CD4-positive, alpha-beta T cell (primary cell): ENCODE results near the gene PTPRN2. TPM values are rescaled to one million over a fixed set of nuclear protein-coding genes. Genes with fewer than 3 reads are reported as not detected.

Experiments used
- ATAC-seq: fragments of 200-7000 bp; cut with Tn5 transposase; one replicate; pipeline ENCODE4 v1.10.0; 2022; ENCODE audit warnings: mild to moderate bottlenecking; ENCODE audit not compliant: poor library complexity
- CTCF ChIA-PET: fragments of 350-600 bp; sonication (Branson Sonifier 250); formaldehyde crosslinking; loops from one replicate; lab custom pipeline; 2021; ENCODE audit warnings: antibody characterized with exemption, inconsistent platforms; lab: Charles Lee
- POLR2A ChIA-PET: fragments of 350-600 bp; sonication (Branson Sonifier 250); formaldehyde crosslinking; loops from one replicate; lab custom pipeline; 2021; ENCODE audit warnings: antibody characterized with exemption, inconsistent platforms; lab: Charles Lee
- DNase-seq, 14 experiments: peaks; one replicate each; pipeline ENCODE4 v3.0.0-alpha.2; 2013 to 2020; ENCODE audit warnings: mixed read lengths in 2 of 14
- H3K27ac ChIP-seq, 2 donors: one replicate each; pipeline versions ENCODE4 v1.5.1 to v1.7.0; 2013; ENCODE audit warnings: low read length in 2 of 2, low read depth in 1 of 2, mild to moderate bottlenecking in 1 of 2
- H3K27me3 ChIP-seq, 2 experiments: 1 replicate in 1 of 2; 2 replicates in 1 of 2; pipeline versions ENCODE4 v1.6.1 to v1.7.0; 2013; ENCODE audit warnings: low read length in 2 of 2, control low read depth in 1 of 2, mild to moderate bottlenecking in 1 of 2, moderate library complexity in 1 of 2; ENCODE audit not compliant: insufficient read depth in 2 of 2, control insufficient read depth in 1 of 2
- H3K36me3 ChIP-seq: one replicate; pipeline ENCODE4 v1.6.1; 2013; ENCODE audit warnings: low read length, control low read depth; ENCODE audit not compliant: insufficient read depth
- H3K4me1 ChIP-seq: one replicate; pipeline ENCODE4 v1.6.1; 2013; ENCODE audit warnings: low read length, control low read depth; ENCODE audit not compliant: insufficient read depth
- H3K4me3 ChIP-seq: one replicate; pipeline ENCODE4 v1.5.1; 2013; ENCODE audit warnings: mild to moderate bottlenecking, low read length, moderate library complexity
- H3K9me3 ChIP-seq, 2 experiments: 1 replicate in 1 of 2; 2 replicates in 1 of 2; pipeline versions ENCODE4 v1.6.1 to v1.7.0; 2013; ENCODE audit warnings: low read length in 2 of 2, mild to moderate bottlenecking in 2 of 2, control low read depth in 1 of 2, moderate library complexity in 1 of 2; ENCODE audit not compliant: control insufficient read depth in 1 of 2, insufficient read depth in 1 of 2
- H3K27ac Mint-ChIP-seq: one replicate; pipeline ENCODE4 v1.8.0; 2020; ENCODE audit warnings: mixed read lengths
- H3K27me3 Mint-ChIP-seq: one replicate; pipeline ENCODE4 v1.8.0; 2021; ENCODE audit warnings: mixed read lengths
- H3K36me3 Mint-ChIP-seq: one replicate; pipeline ENCODE4 v1.8.0; 2021; ENCODE audit warnings: low read depth, mixed read lengths
- H3K4me1 Mint-ChIP-seq: one replicate; pipeline ENCODE4 v1.8.0; 2021; ENCODE audit warnings: low read depth, mixed read lengths
- H3K4me3 Mint-ChIP-seq: one replicate; pipeline ENCODE4 v1.8.0; 2020; ENCODE audit warnings: mild to moderate bottlenecking, mixed read lengths
- H3K9me3 Mint-ChIP-seq: one replicate; pipeline ENCODE4 v1.8.0; 2020; ENCODE audit warnings: mixed read lengths
- intact Hi-C, 2 experiments: fragments of 100-400 bp; cut with DNase I in 1 of 2; cut with micrococcal nuclease in 1 of 2; formaldehyde crosslinking; loops; one replicate each; pipeline versions ENCODE4 v1.15.1 to v1.9.0; 2023 to 2025; cut with DNase I, micrococcal nuclease
- total RNA-seq, 174 experiments: library from RNA in 2 of 174; stranded (reverse) in 2 of 174; gene quantifications; one replicate each; pipeline ENCODE4 v1.2.3 and lab custom pipeline; 2021 to 2026
- TF ChIP-seq, protein P1 (sequence below): fragments of 200-600 bp; IDR thresholded peaks from one replicate; pipeline ENCODE4 v1.8.0; 2022; ENCODE audit warnings: antibody characterized with exemption, mild to moderate bottlenecking

The PTPRN2 gene
- total RNA-seq, 2 experiments from 2014 or later: 0.34 to 0.44 TPM

DNA sequence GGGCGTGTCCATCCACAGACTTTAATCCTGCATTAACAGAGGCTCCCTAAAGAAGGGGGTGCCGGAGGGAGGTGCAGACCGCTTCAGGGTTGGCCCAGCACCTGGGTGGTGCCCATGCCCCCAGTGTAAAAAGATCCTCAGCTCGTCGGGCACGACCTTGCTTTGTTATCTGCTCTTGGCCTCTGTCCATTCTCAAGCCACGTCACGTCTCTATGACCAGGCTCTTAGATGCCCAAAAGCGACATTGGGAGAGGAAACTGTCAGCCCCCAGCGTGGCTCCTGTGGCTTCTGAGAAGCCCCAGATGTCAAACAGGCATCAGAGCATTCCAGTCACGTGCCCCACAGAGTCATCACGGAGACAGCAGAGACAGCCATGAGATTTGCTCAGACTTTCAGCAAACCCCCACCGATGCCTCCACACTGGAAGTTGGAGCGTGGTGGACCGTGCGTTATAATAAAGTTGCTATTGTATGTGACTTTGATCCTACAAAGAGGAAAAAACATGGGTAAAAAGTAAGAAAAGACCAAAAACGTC, 55.5 kb downstream of the PTPRN2 start:
- no peak for DNase-seq
- H3K27ac ChIP-seq: no peak overlapping the region
- no peaks in the 10 kb centered on the region for H3K4me1 ChIP-seq
- POLR2A ChIA-PET: no interaction called here
- H3K27me3 ChIP-seq: no peaks in the 10 kb centered on the region
- no peak overlapping the region for H3K4me3 ChIP-seq
- H3K4me1 Mint-ChIP-seq: no peaks in the 10 kb centered on the region
- no peak overlapping the region for H3K4me3 Mint-ChIP-seq
- H3K36me3 Mint-ChIP-seq: no peaks in the 10 kb centered on the region
- no peak for ATAC-seq
- peaks cover 3% of the 10 kb centered on the region for H3K9me3 Mint-ChIP-seq
- H3K36me3 ChIP-seq: no peaks in the 10 kb centered on the region
- TF ChIP-seq, protein P1, sequence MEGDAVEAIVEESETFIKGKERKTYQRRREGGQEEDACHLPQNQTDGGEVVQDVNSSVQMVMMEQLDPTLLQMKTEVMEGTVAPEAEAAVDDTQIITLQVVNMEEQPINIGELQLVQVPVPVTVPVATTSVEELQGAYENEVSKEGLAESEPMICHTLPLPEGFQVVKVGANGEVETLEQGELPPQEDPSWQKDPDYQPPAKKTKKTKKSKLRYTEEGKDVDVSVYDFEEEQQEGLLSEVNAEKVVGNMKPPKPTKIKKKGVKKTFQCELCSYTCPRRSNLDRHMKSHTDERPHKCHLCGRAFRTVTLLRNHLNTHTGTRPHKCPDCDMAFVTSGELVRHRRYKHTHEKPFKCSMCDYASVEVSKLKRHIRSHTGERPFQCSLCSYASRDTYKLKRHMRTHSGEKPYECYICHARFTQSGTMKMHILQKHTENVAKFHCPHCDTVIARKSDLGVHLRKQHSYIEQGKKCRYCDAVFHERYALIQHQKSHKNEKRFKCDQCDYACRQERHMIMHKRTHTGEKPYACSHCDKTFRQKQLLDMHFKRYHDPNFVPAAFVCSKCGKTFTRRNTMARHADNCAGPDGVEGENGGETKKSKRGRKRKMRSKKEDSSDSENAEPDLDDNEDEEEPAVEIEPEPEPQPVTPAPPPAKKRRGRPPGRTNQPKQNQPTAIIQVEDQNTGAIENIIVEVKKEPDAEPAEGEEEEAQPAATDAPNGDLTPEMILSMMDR: no peak
- intact Hi-C loops: no loop called here
- CTCF ChIA-PET: no interaction called here
- H3K27me3 Mint-ChIP-seq: peaks cover 11% of the 10 kb centered on the region
- peaks cover 0 to 27% of the 10 kb centered on the region in 2 experiments for H3K9me3 ChIP-seq
- no peak overlapping the region for H3K27ac Mint-ChIP-seq

DNA sequence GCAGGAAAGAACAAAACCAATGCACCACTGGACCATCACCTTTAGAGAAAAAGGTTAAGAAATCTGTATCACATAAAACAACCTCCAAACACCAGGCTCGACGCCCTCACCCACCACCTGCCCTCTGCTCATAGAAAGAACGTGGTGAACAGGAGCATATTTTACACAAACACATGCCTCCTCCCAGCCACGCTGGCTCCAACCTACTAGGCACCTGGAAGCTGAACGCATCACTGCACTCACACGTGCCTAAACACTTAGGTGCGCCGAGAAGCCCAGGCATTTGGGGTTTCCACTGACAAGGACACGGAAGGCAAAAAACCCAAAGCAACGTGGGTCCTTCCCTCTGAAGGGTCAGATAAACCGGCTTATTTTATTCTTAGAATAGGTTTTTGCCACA, 56.0 kb downstream of the PTPRN2 start:
- POLR2A ChIA-PET: no interaction called here
- H3K4me3 ChIP-seq: no peak overlapping the region
- H3K36me3 Mint-ChIP-seq: no peaks in the 10 kb centered on the region
- H3K27ac ChIP-seq: no peak overlapping the region
- H3K27me3 Mint-ChIP-seq: peaks cover 11% of the 10 kb centered on the region
- CTCF ChIA-PET: no interaction called here
- intact Hi-C loops: no loop called here
- TF ChIP-seq, protein P1: no peak
- no peaks in the 10 kb centered on the region for H3K36me3 ChIP-seq
- no peak for DNase-seq
- no peaks in the 10 kb centered on the region for H3K4me1 ChIP-seq
- H3K4me3 Mint-ChIP-seq: no peak overlapping the region
- H3K9me3 Mint-ChIP-seq: peaks cover 3% of the 10 kb centered on the region
- H3K4me1 Mint-ChIP-seq: no peaks in the 10 kb centered on the region
- peaks cover 0 to 30% of the 10 kb centered on the region in 2 experiments for H3K9me3 ChIP-seq
- no peaks in the 10 kb centered on the region for H3K27me3 ChIP-seq
- H3K27ac Mint-ChIP-seq: no peak overlapping the region
- no peak for ATAC-seq

DNA sequence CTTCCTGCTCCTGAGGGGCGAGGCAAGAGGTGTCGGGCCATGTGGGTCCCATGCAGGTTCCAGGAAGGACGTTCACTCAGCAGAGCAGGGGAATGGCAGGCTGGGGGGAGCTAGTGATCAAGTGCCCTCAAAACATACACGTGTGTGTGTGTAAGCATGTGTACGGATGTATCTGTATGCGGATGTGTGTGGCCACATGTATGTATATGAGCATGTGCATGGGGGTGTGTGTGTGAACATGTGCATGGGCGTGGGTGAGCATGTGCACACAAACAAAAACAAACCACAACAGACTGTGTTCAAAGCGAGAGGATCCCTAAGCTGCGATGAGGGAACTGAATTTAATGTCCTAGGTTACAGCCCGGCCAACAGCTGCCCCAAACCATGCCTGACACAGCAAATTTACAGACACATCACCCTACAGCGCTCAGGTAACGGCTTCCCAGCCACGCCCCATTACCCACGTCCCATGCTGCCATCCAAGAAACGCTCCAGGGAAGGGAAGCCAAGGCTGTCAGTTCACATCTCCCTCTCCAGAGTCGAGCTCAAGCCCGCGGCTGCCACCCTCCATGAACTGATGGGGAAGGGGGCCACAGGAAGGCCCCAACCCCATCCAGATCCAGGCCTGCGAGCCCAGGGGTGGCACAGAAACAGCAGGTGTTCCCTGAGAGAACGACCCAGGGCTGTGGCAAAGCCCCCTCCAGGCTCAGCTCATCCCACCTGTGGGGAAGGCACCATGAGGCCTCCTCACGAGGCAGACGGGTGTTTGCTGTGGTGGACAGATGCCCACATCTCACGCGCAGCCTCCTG, 56.6 kb downstream of the PTPRN2 start:
- Mint-ChIP-seq H3K4me1 (no peaks in the 10 kb centered on the region), H3K27ac (no peak overlapping the region), H3K27me3 (peaks cover 11% of the 10 kb centered on the region), H3K36me3 (no peaks in the 10 kb centered on the region), H3K9me3 (peaks cover 3% of the 10 kb centered on the region), H3K4me3 (no peak overlapping the region)
- POLR2A ChIA-PET: no interaction called here
- Histone ChIP-seq H3K36me3 (no peaks in the 10 kb centered on the region), H3K27me3 (no peaks in the 10 kb centered on the region), H3K9me3 (peaks cover 0 to 33% of the 10 kb centered on the region in 2 experiments), H3K27ac (no peak overlapping the region), H3K4me1 (no peaks in the 10 kb centered on the region), H3K4me3 (no peak overlapping the region)
- intact Hi-C loops: no loop called here
- DNase-seq: no peak
- ATAC-seq: no peak
- TF ChIP-seq, protein P1: no peak
- CTCF ChIA-PET: no interaction called here
